HG03457 (cell line): ENCODE results near the gene GALNT2.

ENCODE experiments used
- ATAC-seq: cut with Tn5 transposase; IDR thresholded peaks from one replicate; pipeline ENCODE4 v1.9.1; 2021; ENCODE audit warnings: moderate number of reproducible peaks; ENCODE audit not compliant: unreplicated experiment

The GALNT2 gene

DNA sequence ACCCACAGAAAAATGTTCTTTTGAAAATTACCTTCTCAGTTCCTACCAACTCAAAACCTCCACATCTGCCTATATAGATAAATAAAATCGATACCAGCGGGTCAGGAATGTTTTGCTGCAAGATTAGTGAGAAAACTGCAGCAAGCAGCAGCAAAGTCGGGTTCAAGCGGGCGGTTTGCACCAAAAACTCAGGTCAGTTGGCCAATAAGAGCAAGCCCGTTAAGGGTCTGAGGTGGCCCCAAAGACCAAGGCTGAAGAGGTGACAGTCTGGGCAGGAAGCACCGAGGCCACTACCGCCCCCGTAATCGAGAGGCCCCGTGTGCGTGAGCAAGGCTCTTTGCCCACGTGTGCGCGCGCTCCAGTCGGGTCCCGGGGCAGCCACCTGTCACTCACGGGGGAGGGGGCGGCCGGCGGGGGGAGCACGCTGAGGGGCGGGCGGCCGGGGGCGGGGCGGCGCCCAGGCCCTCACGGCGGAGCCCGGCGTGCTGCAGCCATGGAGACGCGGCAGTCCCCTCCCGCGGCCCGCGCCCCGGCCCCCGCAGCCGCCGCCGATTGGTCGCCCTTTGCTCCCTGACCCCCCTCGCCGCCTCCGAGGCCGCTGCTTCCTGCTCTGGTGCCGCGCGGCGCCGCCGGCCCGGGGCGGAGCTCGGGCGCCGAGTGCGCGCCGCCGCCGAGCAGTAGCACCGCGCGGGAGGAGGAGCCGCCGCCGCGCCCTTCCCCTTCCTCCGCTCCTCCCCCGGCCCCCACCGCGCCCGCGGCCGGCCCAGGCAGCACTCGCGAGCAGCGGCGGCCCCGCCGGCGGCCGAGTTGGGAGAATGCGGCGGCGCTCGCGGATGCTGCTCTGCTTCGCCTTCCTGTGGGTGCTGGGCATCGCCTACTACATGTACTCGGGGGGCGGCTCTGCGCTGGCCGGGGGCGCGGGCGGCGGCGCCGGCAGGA, at the start of gene GALNT2:
TSS of gene GALNT2 (plus strand) at position 773 of the 939 bp plus-strand sequence. CDS start at position 816, 43 bp downstream.
- ATAC-seq: peak; percentile 78

DNA sequence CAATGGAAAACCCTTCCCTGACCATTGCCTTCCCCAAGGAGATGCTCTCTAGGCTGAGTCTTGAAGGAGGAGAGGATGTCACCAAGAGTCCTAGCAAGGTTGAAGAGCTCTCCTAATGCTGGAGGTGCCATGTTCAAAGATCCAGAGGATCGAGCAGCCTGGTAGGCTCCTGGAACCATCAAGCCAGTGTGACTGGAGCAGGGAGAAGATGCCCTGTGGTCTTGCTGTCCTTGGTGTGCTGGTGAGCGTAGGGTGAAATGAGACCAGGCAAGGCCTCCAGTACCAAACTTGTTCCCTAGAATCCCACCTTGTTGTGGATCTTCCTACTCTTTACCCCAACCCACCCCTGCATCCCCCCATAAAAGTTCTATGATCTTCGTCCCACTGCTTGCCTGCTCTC, 46.6 kb upstream of the GALNT2 start:
- ATAC-seq: no peak

DNA sequence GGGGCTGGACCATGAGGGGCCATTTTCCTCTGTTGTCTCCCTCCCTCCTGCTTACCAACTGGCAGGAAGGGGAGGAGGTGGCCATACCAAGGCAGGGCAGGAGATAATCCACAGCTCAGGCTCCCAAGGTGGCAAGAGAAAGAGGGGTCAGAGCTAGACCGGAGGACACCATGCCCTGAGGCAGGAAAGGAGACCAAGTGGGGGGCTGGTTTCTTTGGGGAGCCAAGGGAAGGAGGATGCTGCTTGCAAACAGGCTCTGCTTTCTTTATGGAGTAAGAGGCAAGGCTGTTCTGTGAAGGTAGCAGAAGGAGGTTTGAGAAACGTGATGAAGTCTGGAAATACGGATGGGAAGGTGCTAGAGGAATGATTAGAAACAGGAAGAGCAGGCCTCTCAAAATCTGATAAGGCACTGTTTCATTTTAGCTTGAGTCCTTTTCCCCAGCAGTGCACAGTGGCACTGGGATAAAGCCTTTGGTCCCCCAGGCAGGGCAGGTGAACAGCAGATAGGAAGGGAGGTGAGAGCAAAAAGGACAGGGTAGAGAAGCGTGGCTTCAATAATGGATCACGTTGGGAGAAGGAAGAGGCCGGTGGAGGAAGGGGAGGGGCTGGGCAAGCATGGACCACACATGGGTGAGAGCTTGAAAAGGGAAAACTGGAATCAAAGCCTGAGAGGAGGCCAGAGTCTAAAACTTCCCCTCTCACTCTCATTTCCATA, 44.2 kb upstream of the GALNT2 start:
- ATAC-seq: no peak

DNA sequence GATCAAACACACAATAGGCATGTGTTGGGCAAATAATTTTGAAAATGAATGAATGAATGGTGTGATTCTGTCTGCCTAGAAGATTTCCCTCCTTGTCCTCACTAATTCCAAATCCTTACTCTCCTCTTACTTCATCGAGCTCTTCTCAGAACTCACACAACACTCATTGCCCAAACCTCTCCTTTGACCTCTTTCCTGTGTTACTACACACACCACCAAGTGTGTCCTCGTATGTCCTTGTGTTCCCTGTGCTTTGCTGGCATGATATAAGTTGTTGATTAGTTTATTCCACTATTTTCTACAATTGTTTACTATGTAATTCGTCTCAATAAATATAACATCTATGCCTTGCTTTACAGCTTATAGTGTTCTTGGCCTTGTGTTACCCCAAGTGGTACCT, 41.4 kb upstream of the GALNT2 start:
- ATAC-seq: no peak

DNA sequence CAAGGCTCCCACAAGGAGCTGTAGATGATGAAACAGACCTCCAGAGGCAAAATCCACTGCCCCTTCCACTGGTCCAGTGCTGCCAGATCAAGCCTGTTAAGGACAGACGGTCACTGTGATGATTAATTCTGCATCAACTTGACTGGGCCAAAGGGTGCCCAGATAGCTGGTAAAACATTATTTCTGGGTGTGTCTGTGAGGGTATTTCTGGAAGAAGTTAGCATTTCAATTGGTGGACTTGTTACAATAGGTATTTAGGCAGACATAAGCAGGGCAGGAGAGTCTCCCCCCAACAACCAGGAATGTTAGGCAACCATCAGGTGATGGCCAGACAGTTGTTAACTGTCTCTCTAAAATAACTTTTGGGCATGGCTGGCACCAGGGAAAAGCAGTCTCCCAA, 40.9 kb upstream of the GALNT2 start:
- no peak for ATAC-seq

- no peak for ATAC-seq
These were observed 40.5 kb upstream of the GALNT2 start for GRCh38 chr1:230026572-230026971.

GRCh38 chr1:230028602-230029223, 38.3 kb upstream of the GALNT2 start:
- ATAC-seq: no peak

DNA sequence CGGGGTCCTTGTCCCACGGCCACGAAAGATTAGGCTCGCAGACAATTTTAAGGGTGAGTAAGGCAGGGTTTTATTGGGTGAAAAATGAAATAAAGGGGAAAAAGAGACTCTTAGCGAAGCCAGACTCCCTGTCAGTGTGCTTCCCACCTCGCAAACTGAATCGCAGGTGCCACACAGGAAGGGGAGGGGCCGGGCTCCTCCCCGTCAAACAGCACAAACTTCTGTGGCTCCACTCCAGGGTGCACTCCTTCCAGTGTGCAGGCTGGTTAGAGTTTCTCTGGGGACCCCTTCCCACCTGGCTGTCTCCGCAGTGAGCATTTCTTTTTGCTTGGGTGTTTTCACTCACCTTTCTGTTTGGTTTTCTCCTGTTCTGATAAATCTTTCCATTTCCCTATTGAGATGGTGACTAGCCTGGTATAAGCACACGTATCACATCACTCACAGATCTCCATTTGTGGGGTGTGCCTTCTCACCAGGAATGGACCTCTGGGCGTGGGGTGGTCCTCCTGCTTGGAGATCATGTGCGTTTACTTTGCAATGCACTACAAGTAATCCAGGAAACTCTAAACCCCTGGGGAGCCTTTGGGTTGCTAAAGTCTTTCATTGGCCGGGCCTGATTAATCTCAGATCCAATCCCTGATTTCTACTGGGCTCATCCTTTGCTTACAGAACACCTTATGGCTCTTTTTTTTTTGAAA, 37.6 kb upstream of the GALNT2 start:
- no peak for ATAC-seq

- no peak for ATAC-seq
These were observed 36.8 kb upstream of the GALNT2 start for GRCh38 chr1:230030122-230030821.

- ATAC-seq: no peak
These were observed 35.9 kb upstream of the GALNT2 start for GRCh38 chr1:230031131-230031530.

GRCh38 chr1:230032516-230033281, 34.3 kb upstream of the GALNT2 start:
- no peak for ATAC-seq

DNA sequence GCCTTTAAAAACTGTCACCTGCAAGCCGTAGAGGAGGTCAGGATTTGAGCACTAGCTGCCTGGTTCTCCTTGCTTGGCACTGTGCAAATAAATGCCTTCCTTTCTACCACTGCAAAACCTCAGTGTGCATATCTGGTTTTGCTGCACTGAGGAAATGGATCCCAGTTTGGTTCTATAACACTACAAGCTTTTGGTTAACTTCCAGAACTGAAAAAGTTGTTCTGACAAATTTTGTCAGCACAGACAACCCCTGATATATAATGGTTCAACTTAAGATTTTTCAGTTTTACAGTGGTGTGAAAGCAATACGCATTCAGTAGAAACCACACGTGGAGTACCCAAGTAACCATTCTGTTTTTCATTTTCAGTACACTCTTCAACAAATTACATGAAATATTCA, 29.8 kb upstream of the GALNT2 start:
- no peak for ATAC-seq

- no peak for ATAC-seq
These were observed 26.6 kb upstream of the GALNT2 start for GRCh38 chr1:230040440-230040839.

GRCh38 chr1:230043081-230043480, 24.0 kb upstream of the GALNT2 start:
- no peak for ATAC-seq

GRCh38 chr1:230044729-230045128, 22.3 kb upstream of the GALNT2 start:
- ATAC-seq: no peak

DNA sequence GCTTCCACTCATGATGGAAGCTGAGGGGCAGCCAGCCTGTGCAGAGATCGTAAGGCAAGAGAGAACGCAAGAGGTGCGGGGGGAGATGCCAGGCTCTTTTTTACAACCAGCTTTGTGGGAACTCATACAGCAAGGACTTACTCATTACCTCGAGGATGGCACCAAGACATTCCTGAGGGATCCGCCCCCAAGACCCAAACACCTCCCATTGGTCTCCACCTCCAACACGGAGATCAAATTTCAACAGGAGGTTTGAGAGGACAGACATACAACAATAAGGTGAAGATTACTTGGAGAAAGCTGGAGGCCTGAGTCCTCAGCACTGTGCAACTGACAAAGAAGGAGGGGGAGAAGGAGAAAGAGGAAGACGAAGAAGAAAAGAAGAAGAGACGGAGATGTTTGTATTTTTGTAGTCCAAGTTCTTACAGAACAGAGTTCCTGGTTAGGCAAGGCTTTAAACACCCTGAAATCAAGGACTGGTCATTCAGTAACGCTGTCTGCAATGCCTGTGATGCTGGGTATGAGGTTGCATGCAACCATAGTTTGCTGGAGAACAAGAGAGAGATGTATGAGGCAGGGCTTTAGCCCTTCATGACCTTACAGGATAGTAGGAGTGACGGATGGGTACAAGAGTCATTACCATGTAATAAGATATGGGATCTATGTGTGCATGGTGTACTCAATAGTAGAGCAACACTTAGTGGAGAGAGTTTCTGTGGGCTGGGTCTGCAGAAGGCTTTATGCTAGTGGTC, 19.7 kb upstream of the GALNT2 start:
- no peak for ATAC-seq

- no peak for ATAC-seq
These were observed 18.7 kb upstream of the GALNT2 start for GRCh38 chr1:230048322-230048721.

DNA sequence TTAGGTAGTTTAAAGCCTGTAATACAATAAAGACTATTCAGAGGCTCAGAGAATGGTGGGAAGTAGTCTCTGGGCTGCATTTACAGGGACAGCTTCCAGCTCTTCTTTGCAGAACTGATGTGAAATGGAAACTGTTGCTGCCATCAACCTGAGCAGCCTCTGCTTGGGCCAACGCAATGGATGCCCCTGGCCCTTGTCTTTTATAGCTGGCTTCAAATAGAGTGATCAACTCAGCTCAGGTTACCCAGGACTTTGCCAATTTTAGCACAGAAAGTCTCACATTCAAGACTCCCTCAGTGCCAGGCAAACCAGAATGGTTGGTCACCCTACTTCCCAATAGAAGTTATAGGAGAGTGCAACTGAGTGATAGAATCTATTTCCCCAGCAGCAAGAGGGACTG, 18.1 kb upstream of the GALNT2 start:
- no peak for ATAC-seq

DNA sequence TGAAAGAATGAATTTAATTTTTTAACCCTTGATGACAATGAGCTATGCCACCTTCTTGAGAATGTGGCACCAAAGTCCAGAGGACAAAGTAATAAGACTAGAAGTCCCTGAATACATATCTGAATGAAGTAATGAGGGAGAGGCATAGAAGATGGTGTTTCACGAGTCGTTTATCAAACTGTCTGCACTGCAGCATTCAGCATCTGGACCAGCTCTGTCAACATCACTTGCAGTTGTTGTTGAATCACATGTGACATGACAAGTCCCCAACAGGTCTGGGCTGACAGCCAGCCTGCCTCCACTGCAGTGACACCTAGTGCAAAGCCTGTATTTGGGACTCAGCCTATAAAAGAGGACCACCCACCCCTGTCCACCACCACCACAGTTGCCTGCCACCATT, 17.3 kb upstream of the GALNT2 start:
- ATAC-seq: no peak
